HAP-1 (cell line): ENCODE measurements around the gene FAM236C.
"Not testable (repeated sequence)": the region's sequence is repeated elsewhere in the genome, so short reads cannot be mapped to it uniquely, and the experiment has no call there.

Experiments
- DNase-seq, 2 experiments: peaks; one replicate each; pipeline ENCODE4 v3.0.0-alpha.2; 2016 to 2020; ENCODE audit warnings: low spot score in 2 of 2
- H3K27me3 ChIP-seq: fragments of 250-450 bp; sonication (Bioruptor Pico); 2 replicates; pipeline ENCODE4 v1.5.1; 2020; ENCODE audit warnings: low read depth, mild to moderate bottlenecking, moderate library complexity
- H3K36me3 ChIP-seq: fragments of 250-450 bp; sonication (Bioruptor Pico); replicated peaks from 2 replicates; pipeline ENCODE4 v1.5.1; 2020; ENCODE audit warnings: mild to moderate bottlenecking
- H3K4me1 ChIP-seq: fragments of 250-450 bp; sonication (Bioruptor Pico); 2 replicates; pipeline ENCODE4 v1.5.1; 2020; ENCODE audit warnings: mild to moderate bottlenecking
- H3K4me3 ChIP-seq: fragments of 250-450 bp; sonication (Bioruptor Pico); 2 replicates; pipeline ENCODE4 v1.5.1; 2020; ENCODE audit warnings: mild to moderate bottlenecking, moderate library complexity
- H3K9me3 ChIP-seq: fragments of 250-450 bp; sonication (Bioruptor Pico); 2 replicates; pipeline ENCODE4 v1.5.1; 2020; ENCODE audit warnings: mild to moderate bottlenecking, moderate library complexity
- in situ Hi-C: fragments of 300-500 bp; cut with MboI; formaldehyde crosslinking; loops from 3 replicates; pipeline ENCODE4 v1.14.3; 2020; ENCODE audit warnings: low sequenced_read_pairs, inconsistent platforms, mixed read lengths

Gene FAM236C

GRCh38 chrX:72912315-72912714 is at the start of gene FAM236C:
FAM236C (plus strand) TSS chrX:72912615; CDS start chrX:72912715, 100 bp downstream.
- H3K4me3 ChIP-seq, H3K27me3 ChIP-seq, DNase-seq, H3K36me3 ChIP-seq, H3K4me1 ChIP-seq, H3K9me3 ChIP-seq, in situ Hi-C loops: not testable (repeated sequence)

GRCh38 chrX:72882898-72883297 is 29.5 kb upstream of the FAM236C start:
- H3K27me3 ChIP-seq, DNase-seq, H3K9me3 ChIP-seq, in situ Hi-C loops, H3K4me3 ChIP-seq, H3K36me3 ChIP-seq, H3K4me1 ChIP-seq: not testable (repeated sequence)

DNA sequence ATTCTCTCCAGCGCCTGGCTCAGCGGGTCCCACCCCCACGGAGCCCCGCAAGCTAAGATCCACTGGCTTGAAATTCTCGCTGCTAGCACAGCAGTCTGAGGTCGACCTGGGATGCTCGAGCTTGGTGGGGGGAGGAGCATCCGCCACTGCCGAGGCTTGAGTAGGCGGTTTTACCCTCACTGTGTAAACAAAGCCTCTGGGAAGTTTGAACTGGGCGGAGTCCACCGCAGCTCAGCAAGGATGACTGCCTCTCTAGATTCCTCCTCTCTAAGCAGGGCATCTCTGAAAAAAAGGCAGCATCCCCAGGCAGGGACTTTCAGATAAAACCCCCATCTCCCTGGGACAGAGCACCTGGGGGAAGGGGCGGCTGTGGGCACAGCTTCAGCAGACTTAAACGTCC is 22.7 kb upstream of the FAM236C start:
- H3K4me1 ChIP-seq, in situ Hi-C loops, DNase-seq, H3K27me3 ChIP-seq, H3K36me3 ChIP-seq, H3K9me3 ChIP-seq, H3K4me3 ChIP-seq: not testable (repeated sequence)

DNA sequence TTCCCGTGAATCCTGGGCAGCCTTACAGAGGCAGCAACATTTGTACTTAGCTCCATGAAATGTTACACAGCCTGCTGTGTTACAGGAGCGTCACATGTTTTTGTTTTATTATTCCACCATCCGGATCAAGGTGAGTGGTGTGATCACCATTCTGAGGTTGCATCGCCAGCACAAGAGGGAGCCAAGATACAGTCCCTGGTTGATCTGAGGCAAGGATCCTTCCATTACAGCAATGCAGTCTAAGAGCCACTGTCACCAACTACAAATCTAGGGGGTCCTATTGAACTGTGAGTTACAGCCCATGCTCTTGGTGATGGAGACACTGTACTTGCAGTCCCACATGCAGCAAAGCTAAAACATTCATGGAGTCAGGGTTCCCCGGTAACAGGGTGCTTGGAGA is 3.7 kb downstream of the FAM236C start:
- H3K4me1 ChIP-seq, H3K27me3 ChIP-seq, H3K9me3 ChIP-seq, in situ Hi-C loops, H3K36me3 ChIP-seq, H3K4me3 ChIP-seq, DNase-seq: not testable (repeated sequence)

- H3K27me3 ChIP-seq, H3K4me1 ChIP-seq, H3K9me3 ChIP-seq, in situ Hi-C loops, DNase-seq, H3K4me3 ChIP-seq, H3K36me3 ChIP-seq: not testable (repeated sequence)
Measured at GRCh38 chrX:72932283-72932682, 19.9 kb downstream of the FAM236C start.

GRCh38 chrX:72936455-72936854 is 24.0 kb downstream of the FAM236C start:
- H3K36me3 ChIP-seq, H3K9me3 ChIP-seq, DNase-seq, H3K27me3 ChIP-seq, H3K4me1 ChIP-seq, H3K4me3 ChIP-seq, in situ Hi-C loops: not testable (repeated sequence)

DNA sequence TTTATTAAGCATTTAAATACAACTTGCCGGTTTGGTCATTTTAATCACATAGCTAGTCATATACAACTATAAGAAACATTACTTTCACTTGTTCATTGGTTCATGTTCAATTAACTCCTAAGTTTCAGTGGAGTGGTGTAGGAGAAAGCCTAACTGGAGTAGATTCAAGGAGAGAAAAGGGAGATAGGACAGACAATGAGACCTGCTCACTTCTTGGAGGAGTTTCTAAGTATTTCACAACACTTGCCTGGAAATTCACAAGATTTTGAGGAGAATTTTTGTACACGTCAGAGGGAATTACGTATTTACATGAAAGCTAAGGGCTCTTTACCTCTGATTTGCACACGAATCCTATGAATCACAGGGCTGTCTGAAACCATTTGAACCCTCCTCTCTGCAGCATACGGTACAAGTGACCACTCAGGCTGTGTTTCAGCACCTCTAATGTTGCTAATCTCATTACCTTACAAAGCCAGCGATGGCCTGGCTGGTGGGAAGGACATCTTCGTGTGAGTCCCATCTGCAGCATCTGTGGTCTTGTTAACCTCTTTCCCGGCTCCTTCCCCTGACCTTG is 24.6 kb downstream of the FAM236C start:
- H3K9me3 ChIP-seq, DNase-seq, H3K36me3 ChIP-seq, H3K27me3 ChIP-seq, in situ Hi-C loops, H3K4me3 ChIP-seq, H3K4me1 ChIP-seq: not testable (repeated sequence)

DNA sequence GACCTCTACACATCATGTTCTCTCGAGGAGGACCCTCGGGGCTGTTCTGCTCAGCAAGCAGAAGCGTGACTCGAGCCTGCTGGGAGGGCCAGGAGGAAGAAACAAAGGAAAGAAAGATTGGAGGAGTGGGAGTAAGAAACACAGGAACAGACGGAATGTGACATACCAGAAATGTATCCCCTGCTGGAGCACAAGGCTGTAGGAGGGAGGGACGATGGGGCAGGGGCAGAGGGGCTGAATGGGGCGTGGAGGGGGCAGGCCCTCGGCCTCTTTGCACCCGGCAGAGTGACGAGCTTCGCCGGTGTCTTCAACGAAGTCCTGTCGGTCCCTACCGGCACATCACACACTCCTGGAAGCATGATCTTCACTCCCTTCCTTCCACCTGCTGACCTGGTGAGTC is 25.5 kb downstream of the FAM236C start, which contains the start of gene FAM236A:
Gene FAM236A (plus strand): TSS at position 301 of the 400 bp plus-strand sequence. CDS start 57 bp downstream, at position 358.
- in situ Hi-C loops, H3K36me3 ChIP-seq, DNase-seq: not testable (repeated sequence)

GRCh38 chrX:72942272-72942671 is 29.9 kb downstream of the FAM236C start:
- H3K27me3 ChIP-seq, DNase-seq, H3K36me3 ChIP-seq, H3K4me3 ChIP-seq, H3K4me1 ChIP-seq, H3K9me3 ChIP-seq, in situ Hi-C loops: not testable (repeated sequence)

More for the DNA sequence above, 25.5 kb downstream of the FAM236C start, which contains the start of gene FAM236A:
- H3K9me3 ChIP-seq, H3K27me3 ChIP-seq, H3K4me1 ChIP-seq, H3K4me3 ChIP-seq: not testable (repeated sequence)

DNA sequence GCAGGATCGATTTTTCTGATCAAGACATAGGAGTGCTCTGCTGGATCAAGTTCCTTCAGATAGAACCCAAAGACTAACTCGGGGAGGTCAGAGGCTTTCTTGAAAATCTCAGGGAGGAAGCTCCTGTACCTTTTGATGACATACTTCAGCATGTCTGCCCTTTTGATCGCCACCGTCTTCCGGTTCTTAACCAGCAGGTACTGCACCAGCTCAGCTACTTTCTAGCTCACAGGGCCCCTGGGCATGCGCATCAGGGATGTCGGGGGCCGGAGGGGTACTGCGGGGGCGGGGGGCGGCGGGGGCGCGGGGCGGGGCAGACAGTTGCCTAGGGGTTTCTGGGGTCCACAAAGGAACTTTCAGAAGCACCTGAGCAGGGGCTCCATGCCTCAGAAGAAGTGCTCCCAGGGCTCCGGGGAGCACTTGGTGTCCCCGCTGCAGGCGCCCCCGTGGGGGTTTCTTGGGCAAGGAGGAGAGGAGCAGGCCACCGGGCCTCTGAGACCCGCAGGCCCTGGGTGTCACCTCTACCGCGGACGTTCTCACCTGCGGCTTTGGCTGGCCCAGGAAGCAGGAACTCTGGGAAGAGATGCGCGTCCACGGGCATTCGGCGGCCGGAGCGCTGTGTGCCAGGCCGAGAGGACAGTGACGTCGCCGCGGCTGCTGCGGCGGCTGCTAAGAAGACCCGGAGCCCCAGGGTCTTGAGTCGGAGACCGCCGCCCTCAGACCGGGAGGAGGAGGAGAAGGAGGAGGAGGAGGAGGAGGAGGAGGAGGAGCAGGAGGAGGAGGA is 30.8 kb downstream of the FAM236C start:
- H3K27me3 ChIP-seq, in situ Hi-C loops: not testable (repeated sequence)

GRCh38 chrX:72943819-72944169 is 31.4 kb downstream of the FAM236C start, which contains the start of gene DMRTC1:
DMRTC1 (minus strand) TSS chrX:72943837; CDS start chrX:72875694, 68,143 bp downstream.
- H3K36me3 ChIP-seq, in situ Hi-C loops, H3K4me1 ChIP-seq, H3K9me3 ChIP-seq, H3K27me3 ChIP-seq, H3K4me3 ChIP-seq, DNase-seq: not testable (repeated sequence)

More for the DNA sequence above, 30.8 kb downstream of the FAM236C start:
- DNase-seq, H3K36me3 ChIP-seq, H3K4me1 ChIP-seq, H3K9me3 ChIP-seq, H3K4me3 ChIP-seq: not testable (repeated sequence)

DNA sequence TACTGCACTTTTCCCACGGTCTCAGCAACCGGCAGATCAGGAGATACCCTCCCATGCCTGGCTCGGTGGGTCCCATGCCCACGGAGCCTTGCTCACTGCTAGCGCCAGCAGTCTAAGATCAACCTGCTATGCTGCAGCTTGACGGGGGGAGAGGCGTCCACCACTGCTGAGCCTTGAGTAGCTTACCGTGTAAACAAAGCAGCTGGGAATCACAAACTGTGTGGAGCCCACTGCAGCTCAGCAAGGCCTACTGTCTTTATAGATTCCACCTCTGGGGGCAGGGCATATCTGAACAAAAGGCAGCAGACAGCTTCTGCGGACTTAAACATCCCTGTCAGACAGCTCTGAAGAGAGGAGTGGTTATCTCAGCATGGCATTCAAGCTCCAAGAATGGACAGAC is 47.6 kb downstream of the FAM236C start:
- H3K36me3 ChIP-seq, in situ Hi-C loops, H3K4me3 ChIP-seq, H3K9me3 ChIP-seq, DNase-seq, H3K27me3 ChIP-seq, H3K4me1 ChIP-seq: not testable (repeated sequence)
